ENCODE measurements around the gene HLA-DMB.

Gene HLA-DMB

DNA sequence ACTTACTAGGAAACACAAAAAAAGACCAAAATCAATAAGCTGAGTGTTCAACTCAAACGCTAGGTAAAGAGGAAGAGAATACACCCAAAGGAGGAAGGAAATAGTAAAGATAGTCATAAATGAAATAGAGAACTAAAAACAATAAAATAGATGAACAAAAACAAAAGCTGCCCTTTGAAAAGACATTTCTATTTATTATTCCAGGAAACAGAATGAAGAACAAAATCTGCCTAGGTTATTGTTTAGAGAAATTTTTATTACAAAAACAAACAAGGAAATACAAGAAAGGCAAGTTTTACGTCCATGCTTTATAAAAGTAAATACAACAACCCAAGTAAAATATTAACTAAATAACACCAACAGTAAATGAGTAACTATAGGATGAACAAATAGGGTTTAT, 20.1 kb downstream of the HLA-DMB start:
- Mint-ChIP-seq H3K27me3 (peaks cover 13% of the 10 kb centered on the region), H3K36me3 (ENCODE audit: low read depth) (no peaks in the 10 kb centered on the region), H3K4me3 (no peak overlapping the region), H3K27ac (no peak overlapping the region), H3K9me3 (no peaks in the 10 kb centered on the region), H3K4me1 (ENCODE audit: low read depth) (peaks cover 24% of the 10 kb centered on the region)

DNA sequence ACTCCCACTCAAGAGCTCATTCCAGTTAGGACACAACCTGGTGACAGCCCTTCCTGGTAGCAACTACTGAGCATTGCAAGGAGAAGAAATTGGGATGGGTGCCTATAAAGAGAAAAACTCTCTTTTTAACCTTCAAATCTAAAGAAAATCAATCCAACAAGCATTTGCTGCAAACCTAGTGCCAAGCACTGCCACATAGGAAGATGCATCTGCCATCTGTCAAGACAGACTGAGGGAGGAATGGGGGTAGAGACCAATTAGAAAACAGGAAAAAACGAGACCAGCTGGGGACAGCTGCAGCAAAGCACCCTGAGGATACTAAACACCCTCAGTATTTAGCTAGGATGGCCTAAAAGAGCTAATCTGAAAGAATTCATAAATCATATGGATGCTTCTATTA, 27.9 kb downstream of the HLA-DMB start:
- no peaks in the 10 kb centered on the region for H3K36me3 Mint-ChIP-seq (ENCODE audit: low read depth)
- H3K4me3 Mint-ChIP-seq = no peak overlapping the region
- peaks cover 13% of the 10 kb centered on the region for H3K4me1 Mint-ChIP-seq (ENCODE audit: low read depth)
- H3K9me3 Mint-ChIP-seq = no peaks in the 10 kb centered on the region
- H3K27ac Mint-ChIP-seq = no peak overlapping the region
- peaks cover 7% of the 10 kb centered on the region for H3K27me3 Mint-ChIP-seq

DNA sequence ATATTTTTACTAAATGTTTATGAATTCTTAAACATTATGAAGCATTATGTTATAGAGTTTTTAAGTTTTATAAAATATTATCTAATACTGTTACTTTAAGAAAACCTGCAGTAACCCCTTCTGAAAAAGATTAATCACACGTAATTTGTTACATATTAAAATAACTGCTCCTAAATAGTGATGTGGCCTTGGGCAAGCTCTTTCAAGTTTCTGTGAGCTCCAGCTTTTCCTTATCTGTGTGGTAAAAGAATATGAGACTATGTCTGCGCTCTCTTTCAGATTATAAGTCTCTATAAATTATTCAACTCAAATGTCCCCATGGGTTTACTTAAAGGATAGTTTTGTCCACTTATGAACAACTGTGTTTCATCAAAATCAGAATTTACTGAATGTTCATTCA, 31.9 kb downstream of the HLA-DMB start:
- Mint-ChIP-seq H3K36me3 (ENCODE audit: low read depth) (no peaks in the 10 kb centered on the region), H3K27me3 (peaks cover 10% of the 10 kb centered on the region), H3K27ac (no peak overlapping the region), H3K4me1 (ENCODE audit: low read depth) (no peaks in the 10 kb centered on the region), H3K4me3 (no peak overlapping the region), H3K9me3 (no peaks in the 10 kb centered on the region)

GRCh38 chr6:32906539-32906938, 34.3 kb downstream of the HLA-DMB start:
- H3K9me3 Mint-ChIP-seq = no peaks in the 10 kb centered on the region
- no peaks in the 10 kb centered on the region for H3K4me1 Mint-ChIP-seq (ENCODE audit: low read depth)
- peaks cover 9% of the 10 kb centered on the region for H3K27me3 Mint-ChIP-seq
- H3K36me3 Mint-ChIP-seq (ENCODE audit: low read depth) = peaks cover 3% of the 10 kb centered on the region
- no peak overlapping the region for H3K4me3 Mint-ChIP-seq
- H3K27ac Mint-ChIP-seq = no peak overlapping the region

DNA sequence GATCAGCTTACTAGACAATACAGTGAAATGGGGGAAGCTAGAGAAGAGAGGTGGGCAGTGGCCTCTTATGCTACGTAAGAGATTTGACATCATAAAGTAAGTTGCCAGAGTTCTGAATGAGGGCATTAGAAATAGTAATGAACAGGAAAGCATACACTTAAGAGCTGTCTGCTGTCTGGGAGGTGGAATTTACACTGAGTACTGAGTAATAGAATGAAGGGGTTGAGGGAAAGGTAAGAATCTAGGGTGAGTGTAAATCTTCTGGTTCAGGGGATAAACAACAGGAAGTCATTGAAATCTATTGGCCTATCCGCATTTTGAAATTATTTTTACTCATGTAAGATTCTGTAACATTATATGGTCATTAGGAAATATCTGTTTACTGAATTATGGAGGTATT, 35.8 kb downstream of the HLA-DMB start:
- H3K27ac Mint-ChIP-seq = no peak overlapping the region

GRCh38 chr6:32903952-32904351, 36.9 kb downstream of the HLA-DMB start:
- Mint-ChIP-seq H3K27me3 (peaks cover 3% of the 10 kb centered on the region), H3K36me3 (ENCODE audit: low read depth) (peaks cover 11% of the 10 kb centered on the region), H3K27ac (no peak overlapping the region), H3K9me3 (no peaks in the 10 kb centered on the region), H3K4me1 (ENCODE audit: low read depth) (no peaks in the 10 kb centered on the region), H3K4me3 (no peak overlapping the region)

More for the DNA sequence above, 35.8 kb downstream of the HLA-DMB start:
- no peaks in the 10 kb centered on the region for H3K4me1 Mint-ChIP-seq (ENCODE audit: low read depth)
- H3K36me3 Mint-ChIP-seq (ENCODE audit: low read depth) = peaks cover 11% of the 10 kb centered on the region
- H3K4me3 Mint-ChIP-seq = no peak overlapping the region
- H3K27me3 Mint-ChIP-seq = peaks cover 3% of the 10 kb centered on the region
- no peaks in the 10 kb centered on the region for H3K9me3 Mint-ChIP-seq

DNA sequence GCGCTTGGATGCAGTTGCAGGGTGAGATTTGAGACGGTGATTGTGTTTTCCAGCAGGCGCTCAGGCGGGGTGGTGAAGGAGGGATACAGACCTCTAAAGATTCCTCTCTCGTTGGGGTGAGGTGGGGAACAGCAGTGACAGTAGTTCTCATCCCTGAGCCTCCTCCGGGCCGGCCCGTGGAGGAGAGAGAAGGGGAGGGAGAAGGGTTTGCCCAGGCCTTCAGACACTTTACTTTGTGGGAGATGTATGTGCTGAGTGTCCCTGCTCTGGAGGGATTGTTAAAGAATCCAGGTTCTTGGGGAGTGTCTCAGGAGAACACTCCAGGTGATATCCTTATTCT, 45.9 kb downstream of the HLA-DMB start:
- H3K4me3 Mint-ChIP-seq = peak overlapping the region; percentile 97
- peaks cover 35% of the 10 kb centered on the region for H3K4me1 Mint-ChIP-seq (ENCODE audit: low read depth)
- H3K27me3 Mint-ChIP-seq = no peaks in the 10 kb centered on the region
- peak overlapping the region; percentile 85 for H3K27ac Mint-ChIP-seq
- H3K36me3 Mint-ChIP-seq (ENCODE audit: low read depth) = peaks cover 16% of the 10 kb centered on the region
- no peaks in the 10 kb centered on the region for H3K9me3 Mint-ChIP-seq

DNA sequence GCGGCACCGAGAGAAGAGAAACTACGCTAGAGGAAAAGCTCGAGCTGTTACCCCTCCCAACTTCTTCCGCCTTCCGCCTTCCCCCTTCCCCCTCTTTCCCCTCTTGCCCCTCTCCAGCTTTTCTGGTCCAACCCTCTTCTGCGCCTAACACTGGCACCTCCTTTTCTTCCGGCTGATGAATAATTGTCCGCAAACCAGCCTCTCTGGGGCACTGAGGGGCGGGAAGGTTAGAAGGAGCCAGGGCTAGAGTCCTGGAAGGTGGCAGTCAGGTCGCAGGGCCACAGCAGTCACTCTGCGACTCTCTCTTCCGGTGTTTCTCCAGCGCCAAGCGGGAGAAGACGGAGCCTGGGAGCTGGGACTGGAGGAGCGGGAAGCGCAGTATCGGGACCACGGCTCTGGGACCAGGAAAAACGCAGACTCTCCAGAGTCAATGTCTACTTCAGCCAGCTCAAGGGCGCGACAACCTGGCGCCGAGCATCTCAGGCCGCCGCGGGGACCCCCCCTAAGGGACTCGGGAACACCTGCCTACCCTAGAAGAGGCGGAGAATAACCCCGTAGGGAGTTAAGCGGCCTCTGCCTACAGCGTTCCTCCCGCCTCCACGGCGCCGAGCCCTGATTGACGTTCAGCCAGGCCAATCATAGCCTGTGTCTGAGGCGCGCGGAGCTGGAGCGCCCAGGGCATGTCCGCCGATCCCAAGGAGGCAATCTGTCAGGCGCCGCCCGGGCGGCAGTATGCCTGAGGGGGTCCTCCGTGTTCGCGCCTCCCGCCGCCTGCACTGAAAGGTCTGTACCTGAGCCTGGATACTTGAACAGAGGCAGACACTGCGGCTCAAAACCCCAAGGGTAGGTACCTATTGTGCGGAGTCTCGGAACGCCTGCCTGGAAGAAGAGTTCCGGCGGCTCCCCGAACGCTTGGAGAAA, 46.5 kb downstream of the HLA-DMB start:
- H3K9me3 Mint-ChIP-seq = no peaks in the 10 kb centered on the region
- peak overlapping the region; percentile 95 for H3K27ac Mint-ChIP-seq
- peak overlapping the region; percentile 97 for H3K4me3 Mint-ChIP-seq
- H3K27me3 Mint-ChIP-seq = no peaks in the 10 kb centered on the region
- H3K36me3 Mint-ChIP-seq (ENCODE audit: low read depth) = peaks cover 16% of the 10 kb centered on the region
- H3K4me1 Mint-ChIP-seq (ENCODE audit: low read depth) = peaks cover 35% of the 10 kb centered on the region

GRCh38 chr6:32890831-32891230, 50.0 kb downstream of the HLA-DMB start:
- Mint-ChIP-seq H3K27ac (no peak overlapping the region), H3K4me3 (no peak overlapping the region)

DNA sequence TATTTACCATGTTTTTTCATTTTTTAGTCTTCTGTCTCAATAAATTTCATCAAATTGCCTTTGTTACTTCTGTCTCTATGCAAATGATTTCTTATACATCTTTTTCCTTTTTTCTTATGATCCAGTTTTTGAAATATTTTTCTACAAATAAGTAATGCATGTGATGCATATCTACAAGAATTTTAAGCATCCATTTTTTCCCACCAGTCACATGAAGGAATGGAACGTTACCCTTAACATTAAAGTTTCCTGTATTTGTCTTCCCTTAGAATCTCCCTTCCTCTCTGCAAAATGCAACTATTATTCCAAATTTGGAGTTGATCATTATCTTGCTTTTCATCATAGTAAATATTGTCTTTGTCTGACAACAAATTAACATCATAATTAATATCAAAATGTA, 51.3 kb downstream of the HLA-DMB start:
- H3K27me3 Mint-ChIP-seq = no peaks in the 10 kb centered on the region
- no peak overlapping the region for H3K4me3 Mint-ChIP-seq
- H3K27ac Mint-ChIP-seq = no peak overlapping the region
- H3K4me1 Mint-ChIP-seq (ENCODE audit: low read depth) = peaks cover 4% of the 10 kb centered on the region
- no peaks in the 10 kb centered on the region for H3K9me3 Mint-ChIP-seq
- H3K36me3 Mint-ChIP-seq (ENCODE audit: low read depth) = no peaks in the 10 kb centered on the region

More at GRCh38 chr6:32890831-32891230, 50.0 kb downstream of the HLA-DMB start:
- peaks cover 11% of the 10 kb centered on the region for H3K4me1 Mint-ChIP-seq (ENCODE audit: low read depth)
- no peaks in the 10 kb centered on the region for H3K9me3 Mint-ChIP-seq
- no peaks in the 10 kb centered on the region for H3K27me3 Mint-ChIP-seq
- no peaks in the 10 kb centered on the region for H3K36me3 Mint-ChIP-seq (ENCODE audit: low read depth)

DNA sequence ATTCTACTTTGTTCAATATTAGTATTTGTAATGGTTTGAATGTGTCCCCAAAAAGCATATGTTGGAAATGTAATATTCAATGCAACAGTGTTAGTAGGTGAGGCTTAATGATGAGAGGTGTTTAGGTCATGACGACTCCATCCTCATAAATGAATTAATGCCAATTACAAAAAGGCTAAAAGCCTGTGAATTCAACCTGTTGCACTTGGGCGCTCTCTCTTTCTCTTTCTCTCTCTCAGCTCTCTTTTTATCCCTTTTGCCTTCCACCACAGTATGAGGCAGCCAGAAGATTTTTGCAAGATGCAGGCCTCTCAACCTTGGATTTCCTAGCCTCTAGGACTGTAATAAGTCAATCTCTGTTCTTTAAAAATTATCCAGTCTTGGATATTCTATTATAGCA, 52.3 kb downstream of the HLA-DMB start:
- Mint-ChIP-seq H3K4me3 (no peak overlapping the region), H3K36me3 (ENCODE audit: low read depth) (no peaks in the 10 kb centered on the region), H3K27me3 (no peaks in the 10 kb centered on the region), H3K9me3 (no peaks in the 10 kb centered on the region), H3K27ac (no peak overlapping the region), H3K4me1 (ENCODE audit: low read depth) (peaks cover 4% of the 10 kb centered on the region)

DNA sequence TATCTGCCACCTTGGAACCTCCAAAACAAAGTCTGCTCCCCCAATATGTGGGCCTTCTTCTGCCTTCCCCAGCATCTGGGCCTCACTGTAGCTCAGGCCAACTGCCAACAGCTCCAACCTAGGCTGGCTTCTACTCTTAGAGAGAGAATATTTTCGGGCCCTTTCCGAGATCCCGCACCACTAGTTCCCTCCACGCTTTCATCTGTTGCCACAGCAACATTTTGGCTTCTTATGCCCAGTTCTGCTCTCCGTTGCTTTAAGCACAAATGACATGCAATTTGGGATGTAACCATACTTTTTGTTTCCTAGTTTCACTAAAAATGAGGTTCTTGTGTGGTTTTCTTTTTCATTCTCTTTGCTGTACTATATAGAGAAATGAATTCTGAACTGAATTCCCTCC, 53.2 kb downstream of the HLA-DMB start:
- no peaks in the 10 kb centered on the region for H3K9me3 Mint-ChIP-seq
- no peak overlapping the region for H3K27ac Mint-ChIP-seq
- no peaks in the 10 kb centered on the region for H3K36me3 Mint-ChIP-seq (ENCODE audit: low read depth)
- H3K4me1 Mint-ChIP-seq (ENCODE audit: low read depth) = peaks cover 7% of the 10 kb centered on the region
- no peak overlapping the region for H3K4me3 Mint-ChIP-seq
- no peaks in the 10 kb centered on the region for H3K27me3 Mint-ChIP-seq

- Mint-ChIP-seq H3K27ac (no peak overlapping the region), H3K9me3 (no peaks in the 10 kb centered on the region), H3K4me3 (no peak overlapping the region), H3K27me3 (no peaks in the 10 kb centered on the region), H3K36me3 (ENCODE audit: low read depth) (no peaks in the 10 kb centered on the region), H3K4me1 (ENCODE audit: low read depth) (peaks cover 13% of the 10 kb centered on the region)
These were observed 54.0 kb downstream of the HLA-DMB start for GRCh38 chr6:32886681-32887383.

GRCh38 chr6:32885698-32886286, 55.0 kb downstream of the HLA-DMB start:
- Mint-ChIP-seq H3K4me3 (no peak overlapping the region), H3K36me3 (ENCODE audit: low read depth) (no peaks in the 10 kb centered on the region), H3K4me1 (ENCODE audit: low read depth) (peaks cover 17% of the 10 kb centered on the region), H3K9me3 (no peaks in the 10 kb centered on the region), H3K27ac (peak overlapping the region; percentile 10), H3K27me3 (no peaks in the 10 kb centered on the region)
